Activated CD4-positive, alpha-beta T cell treated with anti-CD3 and anti-CD28 coated beads for 24 hours (primary cell): ENCODE results near the gene KCNH1.
"Not testable (repeated sequence)": the region's sequence is repeated elsewhere in the genome, so short reads cannot be mapped to it uniquely, and the experiment has no call there.

Experiments
- DNase-seq, 2 donors: peaks; one replicate each; pipeline ENCODE4 v3.0.0-alpha.2; 2020; ENCODE audit warnings: low read depth in 2 of 2

Gene KCNH1

GRCh38 chr1:211095381-211095780 is 38.6 kb downstream of the KCNH1 start:
- DNase-seq = no peak

GRCh38 chr1:211092955-211093354 is 41.0 kb downstream of the KCNH1 start:
- DNase-seq = no peak

- no peak for DNase-seq
Observed at GRCh38 chr1:211091867-211092266, 42.1 kb downstream of the KCNH1 start.

- no peak for DNase-seq
Observed at GRCh38 chr1:211089536-211089935, 44.4 kb downstream of the KCNH1 start.

- DNase-seq = no peak
Observed at GRCh38 chr1:211088156-211088555, 45.8 kb downstream of the KCNH1 start.

GRCh38 chr1:211082824-211083223 is 51.1 kb downstream of the KCNH1 start:
- no peak for DNase-seq

GRCh38 chr1:211081447-211081846 is 52.5 kb downstream of the KCNH1 start:
- not testable (repeated sequence) for DNase-seq

- no peak for DNase-seq
Observed at GRCh38 chr1:211068976-211069375, 65.0 kb downstream of the KCNH1 start.

GRCh38 chr1:211066781-211067384 is 67.1 kb downstream of the KCNH1 start:
- DNase-seq = no peak

GRCh38 chr1:211041838-211042237 is 92.1 kb downstream of the KCNH1 start:
- DNase-seq = not testable (repeated sequence)

GRCh38 chr1:211037095-211037494 is 96.9 kb downstream of the KCNH1 start:
- DNase-seq = no peak

- DNase-seq = no peak
Observed at GRCh38 chr1:211036381-211037060, 97.4 kb downstream of the KCNH1 start.

- no peak for DNase-seq
Observed at GRCh38 chr1:211035821-211036380, 98.0 kb downstream of the KCNH1 start.

GRCh38 chr1:211033921-211034525 is 99.9 kb downstream of the KCNH1 start:
- no peak for DNase-seq

- no peak for DNase-seq
Observed at GRCh38 chr1:211024901-211025300, 109.0 kb downstream of the KCNH1 start.

GRCh38 chr1:211019266-211019665 is 114.7 kb downstream of the KCNH1 start:
- DNase-seq = no peak

- DNase-seq = no peak
Observed at GRCh38 chr1:211018690-211019089, 115.3 kb downstream of the KCNH1 start.

GRCh38 chr1:211017075-211017718 is 116.8 kb downstream of the KCNH1 start:
- no peak for DNase-seq

GRCh38 chr1:211014275-211014674 is 119.7 kb downstream of the KCNH1 start:
- DNase-seq = no peak

- no peak for DNase-seq
Observed at GRCh38 chr1:211013346-211014240, 120.4 kb downstream of the KCNH1 start.

- not testable (repeated sequence) for DNase-seq
Observed at GRCh38 chr1:211011128-211011527, 122.8 kb downstream of the KCNH1 start.
